Fibroblast of lung (primary cell): Measurements from ENCODE around the gene UCK1. TPM values are rescaled to one million over a fixed set of nuclear protein-coding genes. Genes with fewer than 3 reads are reported as not detected.
A peak's percentile ranks its signal among the peaks of the same experiment; 100 is the strongest.

ENCODE experiments used
- DNase-seq, 2 donors: peaks; one replicate each; pipeline versions ENCODE4 v3.0.0 to v3.0.0-alpha.2; 2010; ENCODE audit warnings: low read depth in 2 of 2
- H2AFZ ChIP-seq: 2 replicates; pipeline ENCODE4 v1.5.1; 2012; ENCODE audit warnings: low read length, control low read depth, inconsistent platforms
- H3K27ac ChIP-seq: 2 replicates; pipeline ENCODE4 v1.5.1; 2011; ENCODE audit warnings: low read length, control low read depth; ENCODE audit not compliant: insufficient read depth
- H3K27me3 ChIP-seq: 2 replicates; pipeline ENCODE4 v1.5.1; 2011; ENCODE audit warnings: mild to moderate bottlenecking, low read length; ENCODE audit not compliant: control insufficient read depth, insufficient read depth
- H3K36me3 ChIP-seq: 2 replicates; pipeline ENCODE4 v1.5.1; 2011; ENCODE audit warnings: low read length; ENCODE audit not compliant: control insufficient read depth, insufficient read depth
- H3K4me1 ChIP-seq: 2 replicates; pipeline ENCODE4 v1.5.1; 2011; ENCODE audit warnings: low read length; ENCODE audit not compliant: control insufficient read depth, insufficient read depth; ENCODE audit errors: extremely low read depth
- H3K4me2 ChIP-seq: 2 replicates; pipeline ENCODE4 v1.5.1; 2011; ENCODE audit warnings: low read length, control low read depth; ENCODE audit not compliant: insufficient read depth; ENCODE audit errors: extremely low read depth
- H3K4me3 ChIP-seq, 4 experiments: fragments of 200-600 bp in 1 of 4; sonication (generic) in 1 of 4; replicated peaks in 1 of 4; 2 replicates each; pipeline ENCODE4 v1.5.1; 2011 to 2016; ENCODE audit warnings: low read length in 4 of 4, low read depth in 3 of 4, mild to moderate bottlenecking in 3 of 4, control low read depth in 2 of 4, inconsistent platforms in 1 of 4, mixed read lengths in 1 of 4; ENCODE audit not compliant: insufficient read depth in 1 of 4; ENCODE audit errors: control extremely low read depth in 1 of 4
- H3K79me2 ChIP-seq: 2 replicates; pipeline ENCODE4 v1.5.1; 2012; ENCODE audit warnings: mild to moderate bottlenecking, low read length, inconsistent platforms; ENCODE audit not compliant: control insufficient read depth, insufficient read depth
- H3K9ac ChIP-seq: 2 replicates; pipeline ENCODE4 v1.5.1; 2011; ENCODE audit warnings: mild to moderate bottlenecking, low read length, control low read depth; ENCODE audit not compliant: insufficient read depth
- H3K9me3 ChIP-seq: 2 replicates; pipeline ENCODE4 v1.5.1; 2012; ENCODE audit warnings: low read depth, low read length; ENCODE audit not compliant: control insufficient read depth, insufficient read depth
- H4K20me1 ChIP-seq: 2 replicates; pipeline ENCODE4 v1.5.1; 2011; ENCODE audit warnings: low read length; ENCODE audit not compliant: control insufficient read depth, insufficient read depth; ENCODE audit errors: extremely low read depth
- CTCF ChIP-seq, 2 donors: IDR thresholded peaks in 1 of 2; conservative IDR thresholded peaks in 1 of 2; 1 replicate in 1 of 2; 2 replicates in 1 of 2; pipeline ENCODE4 v1.5.1; 2011 to 2012; ENCODE audit warnings: low read length in 2 of 2, control low read depth in 1 of 2, inconsistent platforms in 1 of 2, low read depth in 1 of 2, mild to moderate bottlenecking in 1 of 2
- EZH2 ChIP-seq: IDR thresholded peaks from 2 replicates; pipeline ENCODE4 v1.5.1; 2012; ENCODE audit warnings: low read length, control low read depth, mild to moderate bottlenecking; ENCODE audit errors: missing control alignments
- polyA plus RNA-seq, 2 donors: library from polyadenylated mRNA; depleted of rRNA in 1 of 2; stranded (reverse) in 1 of 2; unstranded in 1 of 2; fragments of >200 nt; gene quantifications; 2 replicates each; pipeline ENCODE4 v1.2.1, GENCODE V29; 2011 to 2012; ENCODE audit warnings: missing spikeins in 1 of 2
- total RNA-seq: library from RNA; depleted of rRNA; stranded (reverse); fragments of >200 nt; gene quantifications from 2 replicates; pipeline ENCODE4 v1.2.1, GENCODE V29; 2014

The UCK1 gene
- total and polyA plus RNA-seq, 2 donors (not counting 1 experiment from before 2014, with no cell fraction given) = 20.9 to 22.3 TPM

- Histone ChIP-seq H3K36me3 (no peaks in the 10 kb centered on the region), H3K4me1 (peaks cover 2% of the 10 kb centered on the region), H3K9me3 (no peaks in the 10 kb centered on the region), H3K27me3 (no peaks in the 10 kb centered on the region), H3K79me2 (peaks cover 9% of the 10 kb centered on the region), H4K20me1 (no peaks in the 10 kb centered on the region), H3K4me2 (no peak overlapping the region), H2AFZ (no peak overlapping the region), H3K27ac (no peak overlapping the region), H3K9ac (no peak overlapping the region), H3K4me3 (no peak overlapping the region)
- TF ChIP-seq EZH2 = no peak
- no peak for DNase-seq
Observed at GRCh38 chr9:131534721-131535237, 3.7 kb upstream of the UCK1 start.

- Histone ChIP-seq H3K9ac (peak overlapping the region; percentile 80), H2AFZ (peak overlapping the region; percentile 51), H3K4me1 (peaks cover 2% of the 10 kb centered on the region), H3K36me3 (peaks cover 15% of the 10 kb centered on the region), H3K4me3 (peak overlapping the region; percentile 66 to 80 (median 76)), H4K20me1 (no peaks in the 10 kb centered on the region), H3K27me3 (no peaks in the 10 kb centered on the region), H3K9me3 (no peaks in the 10 kb centered on the region), H3K79me2 (peaks cover 12% of the 10 kb centered on the region), H3K4me2 (peak overlapping the region; percentile 95), H3K27ac (peak overlapping the region; percentile 59)
- DNase-seq = peak in 1 of 2 donors; percentile 18
- no peak for TF ChIP-seq EZH2
- no peak for TF ChIP-seq CTCF (conservative IDR thresholded peaks at IDR 0.05 in 1 of 2, IDR thresholded peaks at IDR 0.05 in 1 of 2; ENCODE audit: low read depth in 1 of 2, low read length in 2 of 2)
Observed at GRCh38 chr9:131530546-131530919, 530 bp downstream of the UCK1 start.

- Histone ChIP-seq H3K4me2 (peak overlapping the region; percentile 95), H3K79me2 (peaks cover 12% of the 10 kb centered on the region), H4K20me1 (no peaks in the 10 kb centered on the region), H3K9me3 (no peaks in the 10 kb centered on the region), H3K36me3 (peaks cover 18% of the 10 kb centered on the region), H3K4me1 (peaks cover 2% of the 10 kb centered on the region), H3K27me3 (no peaks in the 10 kb centered on the region), H3K27ac (peak overlapping the region; percentile 59), H2AFZ (peak overlapping the region; percentile 51), H3K4me3 (peak overlapping the region; percentile 66 to 80 (median 76)), H3K9ac (peak overlapping the region; percentile 80)
- TF ChIP-seq CTCF (conservative IDR thresholded peaks at IDR 0.05 in 1 of 2, IDR thresholded peaks at IDR 0.05 in 1 of 2; ENCODE audit: low read depth in 1 of 2, low read length in 2 of 2) (no peak), EZH2 (no peak)
- no peak for DNase-seq
Observed at GRCh38 chr9:131529597-131530545, 1.2 kb downstream of the UCK1 start.
